AG09309 (cell line): ENCODE data around the gene PKD2L2.
"Not testable (repeated sequence)": the region's sequence is repeated elsewhere in the genome, so short reads cannot be mapped to it uniquely, and the experiment has no call there.

Experiments
- DNase-seq: peaks from one replicate; pipeline ENCODE4 v3.0.0-alpha.2; 2010; ENCODE audit warnings: low read depth
- H3K4me3 ChIP-seq: 2 replicates; pipeline ENCODE4 v1.5.1; 2011; ENCODE audit warnings: mild to moderate bottlenecking, low read depth, low read length, moderate library complexity; ENCODE audit not compliant: control insufficient read depth
- CTCF ChIP-seq: IDR thresholded peaks from 2 replicates; pipeline ENCODE4 v1.5.1; 2011; ENCODE audit warnings: mild to moderate bottlenecking, low read depth, low read length, inconsistent platforms; ENCODE audit not compliant: insufficient read depth, control insufficient read depth; ENCODE audit errors: missing control alignments

PKD2L2 gene

GRCh38 chr5:137939331-137939730 lies 50.1 kb downstream of the PKD2L2 start:
- TF ChIP-seq CTCF, result no peak
- no peak for DNase-seq

GRCh38 chr5:137944280-137944679 lies 55.0 kb downstream of the PKD2L2 start:
- not testable (repeated sequence) for DNase-seq, H3K4me3 ChIP-seq

More at GRCh38 chr5:137939331-137939730, 50.1 kb downstream of the PKD2L2 start:
- no peak overlapping the region for H3K4me3 ChIP-seq

- TF ChIP-seq CTCF, result no peak
- DNase-seq, result no peak
- no peak overlapping the region for H3K4me3 ChIP-seq
Measured at GRCh38 chr5:137945825-137946224, 56.6 kb downstream of the PKD2L2 start.

GRCh38 chr5:137954131-137954879 lies 65.0 kb downstream of the PKD2L2 start:
- peak; percentile 68 for DNase-seq
- TF ChIP-seq CTCF, result no peak
- no peak overlapping the region for H3K4me3 ChIP-seq

- no peak overlapping the region for H3K4me3 ChIP-seq
- DNase-seq, result no peak
- TF ChIP-seq CTCF, result no peak
Measured at GRCh38 chr5:137957948-137958347, 68.7 kb downstream of the PKD2L2 start.

- H3K4me3 ChIP-seq, result no peak overlapping the region
- TF ChIP-seq CTCF, result no peak
- DNase-seq, result no peak
Measured at GRCh38 chr5:137959488-137959887, 70.2 kb downstream of the PKD2L2 start.

- TF ChIP-seq CTCF, result no peak
- no peak overlapping the region for H3K4me3 ChIP-seq
- DNase-seq, result no peak
Measured at GRCh38 chr5:137960141-137960540, 70.9 kb downstream of the PKD2L2 start.
